IMR-90 (cell line): ENCODE data around the gene OTC. TPM values are rescaled to one million over a fixed set of nuclear protein-coding genes. Genes with fewer than 3 reads are reported as not detected.

Experiments used
- ATAC-seq: fragments of 200-7000 bp; cut with Tn5 transposase; 2 replicates; pipeline ENCODE4 v1.9.1; 2020; ENCODE audit warnings: low read depth, mild to moderate bottlenecking, moderate library complexity
- BruUV-seq: library from RNA; stranded (reverse); fragments of 400-500 nt; replicated peaks from 2 replicates; lab custom pipeline; 2021; lab: Mats Ljungman, UMichigan
- CTCF ChIA-PET: fragments of 300-600 bp; formaldehyde crosslinking; extraction: SDS; loops from one replicate; lab custom pipeline; 2021; ENCODE audit warnings: antibody characterized with exemption; lab: Yijun Ruan, JAX
- POLR2A ChIA-PET: fragments of 300-600 bp; sonication (Branson Sonifier 250); formaldehyde crosslinking; loops from one replicate; lab custom pipeline; 2022; ENCODE audit warnings: antibody characterized with exemption; ENCODE audit not compliant: unreplicated experiment; lab: Charles Lee
- DNase-seq: peaks from one replicate; pipeline ENCODE4 v3.0.0; 2013
- H2AFZ ChIP-seq: replicated peaks from 2 replicates; pipeline ENCODE3; 2013; ENCODE audit warnings: low read length, mild to moderate bottlenecking; ENCODE audit not compliant: poor library complexity
- H2AK5ac ChIP-seq: 2 replicates; pipeline ENCODE4 v1.6.1; 2013; ENCODE audit warnings: low read depth, low read length, inconsistent platforms
- H2AK9ac ChIP-seq: replicated peaks from 2 replicates; pipeline ENCODE3; 2013; ENCODE audit warnings: mild to moderate bottlenecking, low read depth, low read length, moderate library complexity; ENCODE audit not compliant: poor library complexity
- H2BK120ac ChIP-seq: 2 replicates; pipeline ENCODE4 v1.6.1; 2013; ENCODE audit warnings: low read depth, low read length, inconsistent platforms
- H2BK15ac ChIP-seq: 3 replicates; pipeline ENCODE4 v1.6.1; 2013; ENCODE audit warnings: low read depth, low read length, inconsistent platforms
- H2BK20ac ChIP-seq: 2 replicates; pipeline ENCODE4 v1.6.1; 2013; ENCODE audit warnings: low read depth, mild to moderate bottlenecking, inconsistent platforms, low read length, moderate library complexity
- H2BK5ac ChIP-seq: 2 replicates; pipeline ENCODE4 v1.6.1; 2013; ENCODE audit warnings: mild to moderate bottlenecking, low read depth, low read length, inconsistent platforms; ENCODE audit not compliant: poor library complexity, severe bottlenecking
- H3K14ac ChIP-seq: replicated peaks from 2 replicates; pipeline ENCODE4 v1.6.1; 2013; ENCODE audit warnings: low read depth, low read length, inconsistent platforms
- H3K18ac ChIP-seq: 2 replicates; pipeline ENCODE4 v1.6.1; 2013; ENCODE audit warnings: low read depth, low read length, control low read depth
- H3K23ac ChIP-seq: 2 replicates; pipeline ENCODE4 v1.6.1; 2013; ENCODE audit warnings: low read depth, low read length, inconsistent platforms
- H3K27ac ChIP-seq: 2 replicates; pipeline ENCODE4 v1.5.1; 2013; ENCODE audit warnings: mild to moderate bottlenecking, control low read depth, low read length; ENCODE audit not compliant: insufficient read depth
- H3K27me3 ChIP-seq: 2 replicates; pipeline ENCODE4 v1.6.1; 2013; ENCODE audit warnings: low read length; ENCODE audit not compliant: control insufficient read depth, insufficient read depth
- H3K36me3 ChIP-seq: 2 replicates; pipeline ENCODE4 v1.6.1; 2013; ENCODE audit warnings: low read length, mixed read lengths; ENCODE audit not compliant: control insufficient read depth, insufficient read depth
- H3K4ac ChIP-seq: 2 replicates; pipeline ENCODE4 v1.6.1; 2013; ENCODE audit warnings: low read depth, low read length, inconsistent platforms
- H3K4me1 ChIP-seq: 2 replicates; pipeline ENCODE4 v1.6.1; 2013; ENCODE audit warnings: low read length, mixed read lengths; ENCODE audit not compliant: control insufficient read depth, insufficient read depth
- H3K4me2 ChIP-seq: 2 replicates; pipeline ENCODE4 v1.6.1; 2013; ENCODE audit warnings: low read depth, mild to moderate bottlenecking, control low read depth, low read length, moderate library complexity
- H3K4me3 ChIP-seq: 2 replicates; pipeline ENCODE4 v1.5.1; 2013; ENCODE audit warnings: low read depth, mild to moderate bottlenecking, control low read depth, low read length, moderate library complexity; ENCODE audit not compliant: insufficient read depth
- H3K56ac ChIP-seq: 2 replicates; pipeline ENCODE4 v1.6.1; 2013; ENCODE audit warnings: low read length, inconsistent platforms; ENCODE audit not compliant: insufficient read depth; ENCODE audit errors: extremely low read depth
- H3K79me1 ChIP-seq, 2 experiments: 2 replicates each; pipeline ENCODE4 v1.6.1; 2013; ENCODE audit warnings: low read length in 2 of 2, inconsistent platforms in 1 of 2, low read depth in 1 of 2
- H3K9ac ChIP-seq: 2 replicates; pipeline ENCODE4 v1.6.1; 2013; ENCODE audit warnings: low read depth, low read length, control low read depth
- H3K9me1 ChIP-seq: 2 replicates; pipeline ENCODE4 v1.6.1; 2013; ENCODE audit warnings: low read length, inconsistent platforms; ENCODE audit not compliant: insufficient read depth
- H3K9me3 ChIP-seq: 2 replicates; pipeline ENCODE4 v1.6.1; 2013; ENCODE audit warnings: low read length; ENCODE audit not compliant: control insufficient read depth, insufficient read depth
- H4K20me1 ChIP-seq: 2 replicates; pipeline ENCODE4 v1.6.1; 2013; ENCODE audit warnings: low read length, inconsistent platforms; ENCODE audit not compliant: insufficient read depth
- H4K5ac ChIP-seq: 2 replicates; pipeline ENCODE4 v1.6.1; 2013; ENCODE audit warnings: mild to moderate bottlenecking, low read depth, low read length, control low read depth
- H4K8ac ChIP-seq, 2 experiments: 2 replicates each; pipeline ENCODE4 v1.6.1; 2013; ENCODE audit warnings: low read depth in 2 of 2, low read length in 2 of 2, control low read depth in 1 of 2, inconsistent platforms in 1 of 2
- H4K91ac ChIP-seq: 2 replicates; pipeline ENCODE4 v1.6.1; 2013; ENCODE audit warnings: low read depth, low read length, inconsistent platforms; ENCODE audit not compliant: insufficient read depth
- BHLHE40 ChIP-seq: fragments of 150-350 bp; IDR thresholded peaks from 2 replicates; pipeline ENCODE4 v1.6.1; 2016; ENCODE audit warnings: mild to moderate bottlenecking, low read depth, low read length
- CEBPB ChIP-seq: IDR thresholded peaks from 2 replicates; pipeline ENCODE4 v1.6.1; 2012; ENCODE audit warnings: low read depth, low read length, improper control_type of control experiment
- CHD1 ChIP-seq: IDR thresholded peaks from 2 replicates; pipeline ENCODE4 v1.6.1; 2012; ENCODE audit warnings: low read depth, low read length, improper control_type of control experiment
- CTCF ChIP-seq: conservative IDR thresholded peaks from 2 replicates; pipeline ENCODE4 v1.5.1; 2012; ENCODE audit warnings: mild to moderate bottlenecking, low read depth, low read length, improper control_type of control experiment
- FOS ChIP-seq: fragments of 150-350 bp; IDR thresholded peaks from 2 replicates; pipeline ENCODE4 v1.6.1; 2016; ENCODE audit warnings: low read depth, low read length
- MAFK ChIP-seq: IDR thresholded peaks from 2 replicates; pipeline ENCODE4 v1.6.1; 2012; ENCODE audit warnings: low read depth, low read length, improper control_type of control experiment
- MAZ ChIP-seq: IDR thresholded peaks from 2 replicates; pipeline ENCODE4 v1.6.1; 2012; ENCODE audit warnings: low read depth, mild to moderate bottlenecking, low read length, improper control_type of control experiment, moderate library complexity, borderline replicate concordance
- MXI1 ChIP-seq: IDR thresholded peaks from 2 replicates; pipeline ENCODE4 v1.6.1; 2012; ENCODE audit warnings: low read depth, mild to moderate bottlenecking, low read length, moderate library complexity, borderline replicate concordance
- NFE2L2 ChIP-seq: fragments of 150-350 bp; IDR thresholded peaks from 2 replicates; pipeline ENCODE4 v1.6.1; 2016; ENCODE audit warnings: low read depth, mild to moderate bottlenecking, low read length
- POLR2A ChIP-seq: IDR thresholded peaks from 2 replicates; pipeline ENCODE4 v1.6.1; 2012; ENCODE audit warnings: mild to moderate bottlenecking, low read depth, low read length
- RAD21 ChIP-seq: IDR thresholded peaks from 2 replicates; pipeline ENCODE4 v1.6.1; 2012; ENCODE audit warnings: low read length, improper control_type of control experiment
- RCOR1 ChIP-seq: IDR thresholded peaks from 2 replicates; pipeline ENCODE4 v1.6.1; 2012; ENCODE audit warnings: mild to moderate bottlenecking, low read length, improper control_type of control experiment; ENCODE audit not compliant: insufficient replicate concordance
- RFX5 ChIP-seq: IDR thresholded peaks from 2 replicates; pipeline ENCODE4 v1.8.0; 2012; ENCODE audit warnings: low read depth, mild to moderate bottlenecking, low read length, moderate library complexity
- SMC3 ChIP-seq: fragments of 150-350 bp; IDR thresholded peaks from 2 replicates; pipeline ENCODE4 v1.6.1; 2016; ENCODE audit warnings: low read depth, mild to moderate bottlenecking, antibody characterized with exemption, low read length, moderate library complexity
- dilution Hi-C: fragments of 300-500 bp; cut with HindIII; formaldehyde crosslinking; loops from one replicate; pipeline ENCODE4 v1.14.3; 2018; ENCODE audit warnings: low sequenced_read_pairs; ENCODE audit not compliant: unreplicated experiment
- in situ Hi-C: fragments of 300-500 bp; cut with MboI; formaldehyde crosslinking; loops from 3 replicates; pipeline ENCODE4 v1.14.3; 2019; ENCODE audit warnings: low sequenced_read_pairs, inconsistent platforms, mixed read lengths
- intact Hi-C: fragments of 100-400 bp; cut with micrococcal nuclease; formaldehyde crosslinking; loops from 2 replicates; pipeline ENCODE4 v1.10.0; 2022
- polyA plus RNA-seq, 3 experiments: library from polyadenylated mRNA; depleted of rRNA; stranded (reverse); fragments of >200 nt; gene quantifications; 2 replicates each; pipeline ENCODE4 v1.2.3, GENCODE V29; 2012; ENCODE audit warnings: low replicate concordance in 1 of 3
- total RNA-seq: library from RNA; depleted of rRNA; stranded (reverse); fragments of >200 nt; gene quantifications from 2 replicates; pipeline ENCODE4 v1.2.3, GENCODE V29; 2012
- TF ChIP-seq, protein P1 (sequence below): fragments of 150-350 bp; IDR thresholded peaks from 2 replicates; pipeline ENCODE4 v1.6.1; 2017; ENCODE audit warnings: mild to moderate bottlenecking, antibody characterized with exemption, low read length, low read depth
- TF ChIP-seq, protein P2 (sequence below): fragments of 150-350 bp; IDR thresholded peaks from 2 replicates; pipeline ENCODE4 v1.6.1; 2016; ENCODE audit warnings: low read depth, mild to moderate bottlenecking, low read length, moderate library complexity, borderline replicate concordance

The OTC gene
- total and polyA plus RNA-seq, 2 of the 4 experiments (the other 2 are of a cell fraction): not detected

DNA sequence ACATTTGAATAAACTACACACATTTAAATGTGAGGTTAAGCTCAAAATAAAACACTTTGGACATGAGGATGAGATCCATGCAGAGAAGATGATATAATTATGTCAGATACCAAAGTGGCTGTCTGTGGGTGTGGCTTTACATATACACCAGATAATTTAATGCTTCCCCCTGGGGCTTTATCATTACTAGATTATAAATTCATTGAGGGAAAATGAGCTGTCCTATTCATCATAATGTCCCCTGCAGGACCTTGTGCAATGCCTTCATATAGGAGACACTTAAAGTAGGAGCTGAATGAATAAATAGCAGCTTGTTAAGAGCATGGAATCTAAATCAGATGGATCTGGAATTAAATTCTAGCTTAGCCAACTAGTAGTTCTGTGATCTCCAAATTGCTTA is 49.7 kb downstream of the OTC start:
- H3K9me3 ChIP-seq: no peaks in the 10 kb centered on the region
- H3K36me3 ChIP-seq: no peaks in the 10 kb centered on the region
- H2AK9ac ChIP-seq: no peak overlapping the region
- intact Hi-C loops (no loop called here), dilution Hi-C loops (no loop called here), in situ Hi-C loops (no loop called here)
- CTCF ChIA-PET: no interaction called here
- no peak overlapping the region for H2AFZ ChIP-seq
- TF ChIP-seq, protein P1, sequence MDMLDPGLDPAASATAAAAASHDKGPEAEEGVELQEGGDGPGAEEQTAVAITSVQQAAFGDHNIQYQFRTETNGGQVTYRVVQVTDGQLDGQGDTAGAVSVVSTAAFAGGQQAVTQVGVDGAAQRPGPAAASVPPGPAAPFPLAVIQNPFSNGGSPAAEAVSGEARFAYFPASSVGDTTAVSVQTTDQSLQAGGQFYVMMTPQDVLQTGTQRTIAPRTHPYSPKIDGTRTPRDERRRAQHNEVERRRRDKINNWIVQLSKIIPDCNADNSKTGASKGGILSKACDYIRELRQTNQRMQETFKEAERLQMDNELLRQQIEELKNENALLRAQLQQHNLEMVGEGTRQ: no peak
- no peak for TF ChIP-seq NFE2L2
- no peak for TF ChIP-seq BHLHE40
- TF ChIP-seq FOS: no peak
- no peak for TF ChIP-seq CTCF
- TF ChIP-seq MAZ: no peak
- TF ChIP-seq MAFK: no peak
- TF ChIP-seq RCOR1: no peak
- TF ChIP-seq RAD21: no peak
- no peak for TF ChIP-seq CHD1
- TF ChIP-seq SMC3: no peak
- TF ChIP-seq MXI1: no peak
- no peak for TF ChIP-seq POLR2A
- TF ChIP-seq, protein P2, sequence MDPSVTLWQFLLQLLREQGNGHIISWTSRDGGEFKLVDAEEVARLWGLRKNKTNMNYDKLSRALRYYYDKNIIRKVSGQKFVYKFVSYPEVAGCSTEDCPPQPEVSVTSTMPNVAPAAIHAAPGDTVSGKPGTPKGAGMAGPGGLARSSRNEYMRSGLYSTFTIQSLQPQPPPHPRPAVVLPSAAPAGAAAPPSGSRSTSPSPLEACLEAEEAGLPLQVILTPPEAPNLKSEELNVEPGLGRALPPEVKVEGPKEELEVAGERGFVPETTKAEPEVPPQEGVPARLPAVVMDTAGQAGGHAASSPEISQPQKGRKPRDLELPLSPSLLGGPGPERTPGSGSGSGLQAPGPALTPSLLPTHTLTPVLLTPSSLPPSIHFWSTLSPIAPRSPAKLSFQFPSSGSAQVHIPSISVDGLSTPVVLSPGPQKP: no peak
- TF ChIP-seq CEBPB: no peak
- no peak for TF ChIP-seq RFX5
- DNase-seq (no peak), ATAC-seq (no peak)
- no peak overlapping the region for H3K9ac ChIP-seq
- H3K79me1 ChIP-seq: no peaks in the 10 kb centered on the region
- H4K5ac ChIP-seq: no peak overlapping the region
- H3K14ac ChIP-seq: no peak overlapping the region
- H3K27ac ChIP-seq: no peak overlapping the region
- no peak overlapping the region for H3K4ac ChIP-seq
- no peak overlapping the region for H3K18ac ChIP-seq
- no TSS peak for BruUV-seq
- no peak overlapping the region for H2AK5ac ChIP-seq
- H4K91ac ChIP-seq: no peak overlapping the region
- no peak overlapping the region for H3K4me3 ChIP-seq
- H2BK120ac ChIP-seq: no peak overlapping the region
- no peaks in the 10 kb centered on the region for H3K9me1 ChIP-seq
- H3K4me2 ChIP-seq: no peak overlapping the region
- H3K4me1 ChIP-seq: no peaks in the 10 kb centered on the region
- POLR2A ChIA-PET: no interaction called here
- H2BK20ac ChIP-seq: no peak overlapping the region
- H2BK5ac ChIP-seq: no peak overlapping the region
- H3K23ac ChIP-seq: no peak overlapping the region
- no peak overlapping the region for H3K56ac ChIP-seq
- no peak overlapping the region for H2BK15ac ChIP-seq
- H3K27me3 ChIP-seq: peaks cover 4% of the 10 kb centered on the region
- no peaks in the 10 kb centered on the region for H4K20me1 ChIP-seq
- H4K8ac ChIP-seq: no peak overlapping the region
